Measurements from ENCODE around the gene GRID1.

GRID1 gene

GRCh38 chr10:86325158-86325557, 41.4 kb downstream of the GRID1 start:
- Histone ChIP-seq H3K27me3 (replicated peaks; ENCODE audit: insufficient read depth, low read length) (no peaks in the 10 kb centered on the region), H3K9me2 (replicated peaks; ENCODE audit: insufficient read depth, low read length) (no peaks in the 10 kb centered on the region), H4K20me1 (ENCODE audit: insufficient read depth, low read length) (no peaks in the 10 kb centered on the region), H3K9me3 (replicated peaks; ENCODE audit: insufficient read depth, low read length) (no peaks in the 10 kb centered on the region), H2AFZ (ENCODE audit: low read length) (no peak overlapping the region), H3F3A (ENCODE audit: insufficient read depth, low read length) (no peaks in the 10 kb centered on the region), H3K4me1 (ENCODE audit: low read length) (no peaks in the 10 kb centered on the region), H3K36me3 (replicated peaks; ENCODE audit: insufficient read depth, low read length) (no peaks in the 10 kb centered on the region), H3K9ac (ENCODE audit: low read length) (no peak overlapping the region), H3K4me2 (ENCODE audit: low read depth, low read length) (no peak overlapping the region), H3K4me3 (ENCODE audit: low read length) (no peak overlapping the region), H3K27ac (ENCODE audit: low read length) (no peak overlapping the region), H3K79me2 (ENCODE audit: low read length) (no peaks in the 10 kb centered on the region)
- no peak for DNase-seq
- TF ChIP-seq CTCF (IDR thresholded peaks at IDR 0.05; ENCODE audit: low read length) (no peak), EZH2 (optimal IDR thresholded peaks at IDR 0.05; ENCODE audit: low read depth, low read length) (no peak), EZH2phosphoT487 (IDR thresholded peaks at IDR 0.05; ENCODE audit: low read length) (no peak)

DNA sequence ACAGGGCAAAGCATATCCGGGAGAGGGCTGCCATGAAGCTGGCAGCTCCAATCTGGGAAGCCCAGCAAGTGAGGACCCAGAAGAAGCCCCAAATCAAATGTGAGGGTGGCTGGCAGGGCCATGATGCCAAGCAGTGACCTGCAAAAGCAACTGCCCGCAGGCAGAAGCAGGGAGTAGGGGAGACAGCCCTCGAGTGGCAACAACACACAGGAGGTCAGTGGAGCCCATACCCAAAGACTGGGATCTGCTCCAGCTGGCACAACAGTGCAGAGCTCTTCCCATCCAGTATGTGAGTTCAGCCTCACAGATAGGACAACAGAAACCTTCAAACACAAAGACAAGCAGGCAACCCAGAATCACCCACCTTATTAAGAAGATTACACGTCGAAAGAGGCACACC, 45.0 kb downstream of the GRID1 start:
- Histone ChIP-seq H3K4me1 (ENCODE audit: low read length) (no peaks in the 10 kb centered on the region), H3K79me2 (ENCODE audit: low read length) (no peaks in the 10 kb centered on the region), H3K9ac (ENCODE audit: low read length) (no peak overlapping the region), H3K27ac (ENCODE audit: low read length) (no peak overlapping the region), H3F3A (ENCODE audit: insufficient read depth, low read length) (no peaks in the 10 kb centered on the region), H4K20me1 (ENCODE audit: insufficient read depth, low read length) (no peaks in the 10 kb centered on the region), H3K4me2 (ENCODE audit: low read depth, low read length) (no peak overlapping the region), H3K9me3 (replicated peaks; ENCODE audit: insufficient read depth, low read length) (no peaks in the 10 kb centered on the region), H3K27me3 (replicated peaks; ENCODE audit: insufficient read depth, low read length) (no peaks in the 10 kb centered on the region), H3K36me3 (replicated peaks; ENCODE audit: insufficient read depth, low read length) (no peaks in the 10 kb centered on the region), H3K9me2 (replicated peaks; ENCODE audit: insufficient read depth, low read length) (no peaks in the 10 kb centered on the region), H2AFZ (ENCODE audit: low read length) (no peak overlapping the region), H3K4me3 (ENCODE audit: low read length) (no peak overlapping the region)
- TF ChIP-seq EZH2 (optimal IDR thresholded peaks at IDR 0.05; ENCODE audit: low read depth, low read length), result no peak
- no peak for TF ChIP-seq EZH2phosphoT487 (IDR thresholded peaks at IDR 0.05; ENCODE audit: low read length)
- TF ChIP-seq CTCF (IDR thresholded peaks at IDR 0.05; ENCODE audit: low read length), result no peak
- no peak for DNase-seq

- H3K36me3 ChIP-seq (replicated peaks; ENCODE audit: insufficient read depth, low read length), result no peaks in the 10 kb centered on the region
- H3K27ac ChIP-seq (ENCODE audit: low read length), result no peak overlapping the region
- H3K9me2 ChIP-seq (replicated peaks; ENCODE audit: insufficient read depth, low read length), result no peaks in the 10 kb centered on the region
- no peak overlapping the region for H2AFZ ChIP-seq (ENCODE audit: low read length)
- H3K4me1 ChIP-seq (ENCODE audit: low read length), result no peaks in the 10 kb centered on the region
- no peak overlapping the region for H3K4me3 ChIP-seq (ENCODE audit: low read length)
- no peak overlapping the region for H3K9ac ChIP-seq (ENCODE audit: low read length)
- H3K79me2 ChIP-seq (ENCODE audit: low read length), result no peaks in the 10 kb centered on the region
- H3K27me3 ChIP-seq (replicated peaks; ENCODE audit: insufficient read depth, low read length), result no peaks in the 10 kb centered on the region
- no peaks in the 10 kb centered on the region for H3F3A ChIP-seq (ENCODE audit: insufficient read depth, low read length)
- H3K4me2 ChIP-seq (ENCODE audit: low read depth, low read length), result no peak overlapping the region
- no peak for DNase-seq
- H4K20me1 ChIP-seq (ENCODE audit: insufficient read depth, low read length), result no peaks in the 10 kb centered on the region
- no peak for TF ChIP-seq CTCF (IDR thresholded peaks at IDR 0.05; ENCODE audit: low read length)
- TF ChIP-seq EZH2phosphoT487 (IDR thresholded peaks at IDR 0.05; ENCODE audit: low read length), result no peak
- TF ChIP-seq EZH2 (optimal IDR thresholded peaks at IDR 0.05; ENCODE audit: low read depth, low read length), result no peak
- no peaks in the 10 kb centered on the region for H3K9me3 ChIP-seq (replicated peaks; ENCODE audit: insufficient read depth, low read length)
Measured at GRCh38 chr10:86319676-86320075, 46.9 kb downstream of the GRID1 start.
